HUES48 (cell line): Measurements from ENCODE around the gene PACS1.
"Not testable (repeated sequence)": the region's sequence is repeated elsewhere in the genome, so short reads cannot be mapped to it uniquely, and the experiment has no call there.

Source experiments
- H3K27ac ChIP-seq: one replicate; pipeline ENCODE4 v1.7.0; 2013; ENCODE audit warnings: low read depth, low read length, inconsistent platforms
- H3K27me3 ChIP-seq: 2 replicates; pipeline ENCODE4 v1.6.1; 2013; ENCODE audit warnings: mild to moderate bottlenecking, low read length; ENCODE audit not compliant: control insufficient read depth, insufficient read depth
- H3K36me3 ChIP-seq: 2 replicates; pipeline ENCODE4 v1.6.1; 2013; ENCODE audit warnings: low read length; ENCODE audit not compliant: control insufficient read depth, insufficient read depth
- H3K4me1 ChIP-seq: 2 replicates; pipeline ENCODE4 v1.6.1; 2013; ENCODE audit warnings: mild to moderate bottlenecking, low read length; ENCODE audit not compliant: control insufficient read depth, insufficient read depth
- H3K4me3 ChIP-seq: 2 replicates; pipeline ENCODE4 v1.5.1; 2013; ENCODE audit warnings: mild to moderate bottlenecking, low read depth, low read length
- H3K9ac ChIP-seq: 2 replicates; pipeline ENCODE4 v1.6.1; 2013; ENCODE audit warnings: mild to moderate bottlenecking, low read depth, low read length, moderate library complexity
- H3K9me3 ChIP-seq: 2 replicates; pipeline ENCODE4 v1.6.1; 2013; ENCODE audit warnings: low read length; ENCODE audit not compliant: control insufficient read depth, insufficient read depth

Gene PACS1

GRCh38 chr11:66242095-66242765 lies 172.2 kb downstream of the PACS1 start:
- Histone ChIP-seq H3K36me3 (peaks cover 12% of the 10 kb centered on the region; the same call in 1 of the 2 replicates), H3K27me3 (no peaks in the 10 kb centered on the region), H3K9me3 (no peaks in the 10 kb centered on the region), H3K4me3 (no peak overlapping the region), H3K27ac (no peak overlapping the region), H3K4me1 (no peaks in the 10 kb centered on the region), H3K9ac (no peak overlapping the region)

DNA sequence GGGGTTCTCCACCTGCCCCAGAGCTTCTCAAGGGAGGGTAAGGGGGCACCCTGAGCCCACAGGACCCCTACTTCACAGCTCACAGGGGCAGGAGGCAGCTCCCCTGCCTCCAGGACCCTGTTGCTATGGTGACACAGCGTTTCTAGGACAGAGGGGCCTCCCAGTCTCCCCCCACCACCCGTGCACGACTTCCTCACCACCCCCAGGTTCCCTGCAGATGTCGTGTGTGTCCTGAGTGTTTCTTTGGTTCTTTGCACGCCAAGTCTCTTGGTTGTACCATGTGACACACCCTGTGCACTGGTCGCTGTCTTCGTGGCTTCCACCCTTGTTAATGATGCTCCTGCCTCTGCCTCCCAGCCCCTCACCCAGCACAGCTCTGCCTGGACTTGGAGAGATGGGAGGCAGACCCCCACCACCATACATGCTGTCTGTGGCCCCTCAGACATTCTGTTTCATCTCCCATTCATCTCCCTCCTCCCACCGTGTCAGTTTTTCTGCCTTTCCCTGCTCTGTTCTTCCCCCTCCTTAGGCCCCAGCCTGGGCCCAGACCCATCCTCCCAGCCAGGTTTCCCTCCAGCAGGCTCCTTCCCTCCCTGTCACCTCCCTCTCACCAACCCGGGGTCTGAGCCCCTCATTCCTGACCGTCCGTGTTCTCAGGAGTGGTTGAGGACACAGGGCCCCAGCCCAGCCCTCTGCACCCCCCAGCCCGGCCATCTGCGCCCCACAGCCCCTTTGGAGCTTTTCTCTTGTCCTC lies 173.9 kb downstream of the PACS1 start:
- no peaks in the 10 kb centered on the region for H3K9me3 ChIP-seq
- H3K36me3 ChIP-seq = peaks cover 10% of the 10 kb centered on the region; the same call in 1 of the 2 replicates
- H3K27ac ChIP-seq = no peak overlapping the region
- no peaks in the 10 kb centered on the region for H3K4me1 ChIP-seq
- no peaks in the 10 kb centered on the region for H3K27me3 ChIP-seq
- H3K4me3 ChIP-seq = no peak overlapping the region
- no peak overlapping the region for H3K9ac ChIP-seq

DNA sequence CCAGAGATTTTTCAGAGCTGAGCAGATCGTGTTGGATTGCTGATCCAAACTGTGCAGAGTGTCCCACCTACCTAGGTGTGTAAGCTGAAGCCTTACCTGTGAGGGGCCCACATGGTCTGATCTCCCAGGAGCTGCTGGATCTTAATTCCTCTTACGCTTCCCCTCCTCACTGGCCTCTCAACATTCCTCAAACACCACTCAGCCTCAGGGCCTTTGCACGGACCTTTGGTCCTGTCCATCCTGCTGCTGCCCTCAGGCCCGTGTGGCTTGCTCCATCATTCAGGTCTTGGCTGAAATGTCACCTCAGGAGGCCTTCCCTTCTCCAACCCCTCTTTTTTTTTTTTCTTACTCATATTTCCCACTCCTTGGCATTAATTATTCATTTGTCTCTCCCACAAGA lies 177.2 kb downstream of the PACS1 start:
- Histone ChIP-seq H3K27me3 (no peaks in the 10 kb centered on the region), H3K27ac (no peak overlapping the region), H3K9me3 (no peaks in the 10 kb centered on the region), H3K36me3 (no peaks in the 10 kb centered on the region), H3K4me1 (no peaks in the 10 kb centered on the region), H3K9ac (no peak overlapping the region), H3K4me3 (no peak overlapping the region)

DNA sequence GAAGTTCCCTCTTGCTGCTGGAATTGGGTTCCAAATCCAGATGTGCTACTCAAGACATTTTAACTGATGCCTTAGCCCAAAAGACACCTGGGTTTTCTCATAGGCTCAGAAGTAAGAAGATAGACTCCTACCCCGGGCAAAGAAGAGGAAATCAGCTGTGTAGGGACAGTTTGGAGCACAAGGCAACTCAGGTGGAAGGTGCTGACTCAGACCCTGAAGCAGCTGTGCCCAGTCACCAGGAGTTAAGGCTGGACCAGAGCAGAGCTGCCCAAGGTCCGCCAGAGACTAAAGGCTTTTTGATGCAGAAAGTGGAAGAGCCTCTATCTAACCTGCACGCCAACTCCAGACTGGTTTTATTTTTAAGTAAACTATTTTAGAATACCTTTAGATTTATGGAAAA lies 177.7 kb downstream of the PACS1 start:
- H3K27ac ChIP-seq = no peak overlapping the region
- no peak overlapping the region for H3K9ac ChIP-seq
- H3K4me1 ChIP-seq = no peaks in the 10 kb centered on the region
- no peaks in the 10 kb centered on the region for H3K27me3 ChIP-seq
- H3K4me3 ChIP-seq = no peak overlapping the region
- H3K36me3 ChIP-seq = no peaks in the 10 kb centered on the region
- no peaks in the 10 kb centered on the region for H3K9me3 ChIP-seq

GRCh38 chr11:66248903-66249302 lies 178.8 kb downstream of the PACS1 start:
- H3K9me3 ChIP-seq = no peaks in the 10 kb centered on the region
- no peak overlapping the region for H3K27ac ChIP-seq
- H3K9ac ChIP-seq = no peak overlapping the region
- H3K36me3 ChIP-seq = no peaks in the 10 kb centered on the region
- no peaks in the 10 kb centered on the region for H3K27me3 ChIP-seq
- H3K4me1 ChIP-seq = peaks cover 2% of the 10 kb centered on the region; the same call in 1 of the 2 replicates
- H3K4me3 ChIP-seq = no peak overlapping the region

DNA sequence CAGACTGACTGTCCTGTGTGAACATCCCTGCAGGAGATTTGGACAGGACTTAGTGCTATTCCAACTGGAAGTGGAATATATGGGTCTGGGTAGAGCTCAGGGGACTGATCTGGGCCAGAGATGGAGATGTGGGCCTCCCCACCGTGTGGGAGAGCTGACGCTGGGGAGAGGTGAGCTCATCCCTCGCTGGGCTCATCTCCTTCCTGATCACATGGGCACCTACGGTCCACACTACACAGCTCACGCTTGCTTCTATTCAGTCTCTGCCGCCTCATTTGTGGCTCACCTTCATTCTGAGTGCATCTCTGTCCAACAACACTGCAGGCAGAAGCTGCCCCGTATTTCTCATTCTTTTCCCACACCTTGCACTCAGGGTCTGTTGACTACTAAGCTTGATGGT lies 181.7 kb downstream of the PACS1 start:
- Histone ChIP-seq H3K27me3 (no peaks in the 10 kb centered on the region), H3K4me1 (peaks cover 7% of the 10 kb centered on the region; the same call in 1 of the 2 replicates), H3K9ac (no peak overlapping the region), H3K27ac (no peak overlapping the region), H3K36me3 (no peaks in the 10 kb centered on the region), H3K9me3 (no peaks in the 10 kb centered on the region), H3K4me3 (no peak overlapping the region)

DNA sequence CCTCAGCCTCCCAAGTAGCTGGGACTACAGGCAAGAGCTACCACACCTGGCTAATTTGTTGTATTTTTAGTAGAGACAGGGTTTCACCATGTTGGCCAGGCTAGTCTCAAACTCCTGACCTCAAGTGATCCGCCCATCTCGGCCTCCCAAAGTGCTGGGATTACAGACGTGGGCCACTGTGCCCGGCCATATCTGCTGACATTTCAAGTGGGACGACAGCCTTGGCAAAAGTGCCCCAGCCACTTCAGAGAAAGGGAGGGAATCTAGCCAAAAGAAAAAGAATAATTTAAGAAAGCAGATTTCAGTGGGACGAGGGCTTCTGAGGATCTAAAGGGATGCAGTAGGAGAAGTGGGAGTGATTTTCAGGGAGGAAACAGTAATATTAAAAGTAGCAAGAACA lies 183.0 kb downstream of the PACS1 start:
- not testable (repeated sequence) for H3K9ac ChIP-seq, H3K27me3 ChIP-seq, H3K9me3 ChIP-seq, H3K4me1 ChIP-seq, H3K4me3 ChIP-seq, H3K36me3 ChIP-seq, H3K27ac ChIP-seq

GRCh38 chr11:66258473-66258893 lies 188.4 kb downstream of the PACS1 start:
- H3K27ac ChIP-seq = peak overlapping the region; percentile 86
- H3K27me3 ChIP-seq = no peaks in the 10 kb centered on the region
- H3K9ac ChIP-seq = peak overlapping the region; percentile 75; the same call in 1 of the 2 replicates
- peaks cover 10% of the 10 kb centered on the region; the same call in 1 of the 2 replicates for H3K4me1 ChIP-seq
- H3K36me3 ChIP-seq = peaks cover 42% of the 10 kb centered on the region
- no peaks in the 10 kb centered on the region for H3K9me3 ChIP-seq
- H3K4me3 ChIP-seq = peak overlapping the region; percentile 99

DNA sequence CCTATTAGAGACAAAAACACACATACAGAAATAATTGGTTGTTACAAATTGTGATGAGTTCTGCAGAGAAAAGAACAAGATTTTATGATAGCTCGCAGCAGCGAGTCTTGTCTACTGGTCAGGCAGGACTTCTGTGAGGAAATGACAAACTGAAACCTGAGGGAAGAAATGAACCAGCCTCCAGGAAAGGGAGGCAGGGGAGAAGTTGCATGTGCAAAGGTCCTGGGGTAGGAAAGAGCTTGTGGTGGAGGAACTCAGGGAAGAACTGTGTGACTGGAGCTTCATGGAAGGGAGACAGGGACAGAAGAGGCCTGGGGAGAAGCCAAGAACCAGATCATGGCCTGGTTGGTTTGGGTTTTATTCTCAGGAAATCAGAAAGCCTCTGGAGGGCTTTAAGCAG lies 189.2 kb downstream of the PACS1 start:
- peaks cover 49% of the 10 kb centered on the region for H3K36me3 ChIP-seq
- peaks cover 10% of the 10 kb centered on the region; the same call in 1 of the 2 replicates for H3K4me1 ChIP-seq
- H3K27ac ChIP-seq = no peak overlapping the region
- H3K27me3 ChIP-seq = no peaks in the 10 kb centered on the region
- no peaks in the 10 kb centered on the region for H3K9me3 ChIP-seq
- H3K4me3 ChIP-seq = no peak overlapping the region
- no peak overlapping the region for H3K9ac ChIP-seq

GRCh38 chr11:66259956-66260355 lies 189.9 kb downstream of the PACS1 start:
- Histone ChIP-seq H3K9ac (no peak overlapping the region), H3K9me3 (no peaks in the 10 kb centered on the region), H3K4me3 (no peak overlapping the region), H3K36me3 (peaks cover 56% of the 10 kb centered on the region), H3K27ac (no peak overlapping the region), H3K4me1 (peaks cover 10% of the 10 kb centered on the region; the same call in 1 of the 2 replicates), H3K27me3 (no peaks in the 10 kb centered on the region)

- Histone ChIP-seq H3K27ac (no peak overlapping the region), H3K4me3 (no peak overlapping the region), H3K9ac (no peak overlapping the region), H3K36me3 (peaks cover 68% of the 10 kb centered on the region), H3K9me3 (no peaks in the 10 kb centered on the region), H3K4me1 (peaks cover 8% of the 10 kb centered on the region; the same call in 1 of the 2 replicates), H3K27me3 (no peaks in the 10 kb centered on the region)
Observed at GRCh38 chr11:66261578-66261977, 191.5 kb downstream of the PACS1 start.
